ENCODE results near the gene TEC. TPM values are rescaled to one million over a fixed set of nuclear protein-coding genes. Genes with fewer than 3 reads are reported as not detected.

TEC gene
- total and polyA plus RNA-seq, 2 of the 8 experiments (the other 6 are each of a cell fraction or from before 2014, with no cell fraction given) = 0.73 to 1.8 TPM

GRCh38 chr4:48095441-48095840, 174.2 kb downstream of the TEC start:
- no peaks in the 10 kb centered on the region for H3K27me3 ChIP-seq (replicated peaks in 1 of 4; ENCODE audit: control insufficient read depth in 3 of 4, extremely low read depth in 1 of 4, insufficient read depth in 3 of 4, low read length in 3 of 4)
- H3K9me3 ChIP-seq (ENCODE audit: insufficient read depth in 2 of 2, low read depth in 1 of 2, low read length in 1 of 2) = no peaks in the 10 kb centered on the region
- H3K9ac ChIP-seq (replicated peaks in 1 of 4; ENCODE audit: extremely low read depth in 1 of 4, low read depth in 3 of 4, low read length in 3 of 4) = no peak overlapping the region
- no peaks in the 10 kb centered on the region for H3K79me2 ChIP-seq (ENCODE audit: control insufficient read depth in 1 of 2, insufficient read depth in 2 of 2, low read length in 2 of 2)
- H3K27ac ChIP-seq (ENCODE audit: low read depth, low read length) = no peak overlapping the region
- CTCF ChIA-PET (ENCODE audit: partially characterized antibody) = interaction anchor here (1.1 to 6.0 kb wide), 9 partner anchors 8 to 77 kb away, joined by 3 to 28 read pairs (median 4); no protein-coding TSS in a partner anchor
- no peak overlapping the region for H2AK5ac ChIP-seq (ENCODE audit: low read depth, low read length)
- DNase-seq (ENCODE audit: low read depth in 1 of 2, low spot score in 2 of 2) (no peak), FAIRE-seq (no peak)
- H2BK120ac ChIP-seq (replicated peaks; ENCODE audit: low read depth, low read length) = no peak overlapping the region
- H2AFZ ChIP-seq (ENCODE audit: low read length) = no peak overlapping the region
- no peak overlapping the region for H3K4ac ChIP-seq (replicated peaks; ENCODE audit: insufficient read length, low read depth, low read length)
- TF ChIP-seq, protein P1, sequence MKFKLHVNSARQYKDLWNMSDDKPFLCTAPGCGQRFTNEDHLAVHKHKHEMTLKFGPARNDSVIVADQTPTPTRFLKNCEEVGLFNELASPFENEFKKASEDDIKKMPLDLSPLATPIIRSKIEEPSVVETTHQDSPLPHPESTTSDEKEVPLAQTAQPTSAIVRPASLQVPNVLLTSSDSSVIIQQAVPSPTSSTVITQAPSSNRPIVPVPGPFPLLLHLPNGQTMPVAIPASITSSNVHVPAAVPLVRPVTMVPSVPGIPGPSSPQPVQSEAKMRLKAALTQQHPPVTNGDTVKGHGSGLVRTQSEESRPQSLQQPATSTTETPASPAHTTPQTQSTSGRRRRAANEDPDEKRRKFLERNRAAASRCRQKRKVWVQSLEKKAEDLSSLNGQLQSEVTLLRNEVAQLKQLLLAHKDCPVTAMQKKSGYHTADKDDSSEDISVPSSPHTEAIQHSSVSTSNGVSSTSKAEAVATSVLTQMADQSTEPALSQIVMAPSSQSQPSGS (IDR thresholded peaks at IDR 0.05; ENCODE audit: low read length) = no peak
- TF ChIP-seq, protein P2, sequence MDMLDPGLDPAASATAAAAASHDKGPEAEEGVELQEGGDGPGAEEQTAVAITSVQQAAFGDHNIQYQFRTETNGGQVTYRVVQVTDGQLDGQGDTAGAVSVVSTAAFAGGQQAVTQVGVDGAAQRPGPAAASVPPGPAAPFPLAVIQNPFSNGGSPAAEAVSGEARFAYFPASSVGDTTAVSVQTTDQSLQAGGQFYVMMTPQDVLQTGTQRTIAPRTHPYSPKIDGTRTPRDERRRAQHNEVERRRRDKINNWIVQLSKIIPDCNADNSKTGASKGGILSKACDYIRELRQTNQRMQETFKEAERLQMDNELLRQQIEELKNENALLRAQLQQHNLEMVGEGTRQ (IDR thresholded peaks at IDR 0.05; ENCODE audit: low read length) = no peak
- TF ChIP-seq BCL11A (IDR thresholded peaks at IDR 0.05; ENCODE audit: low read depth in 2 of 2, low read length in 2 of 2) (no peak), HDAC2 (IDR thresholded peaks at IDR 0.05; ENCODE audit: borderline replicate concordance in 1 of 2, low read depth in 2 of 2, low read length in 2 of 2) (no peak), POLR2AphosphoS5 (IDR thresholded peaks at IDR 0.05; ENCODE audit: low read depth, low read length) (no peak), TAF1 (IDR thresholded peaks at IDR 0.05; ENCODE audit: low read depth, low read length) (no peak), TCF12 (IDR thresholded peaks at IDR 0.05; ENCODE audit: low read depth, low read length) (no peak), MAFK (IDR thresholded peaks at IDR 0.05; ENCODE audit: low read depth, low read length) (no peak), BACH1 (IDR thresholded peaks at IDR 0.05; ENCODE audit: low read length) (no peak), GTF2F1 (IDR thresholded peaks at IDR 0.05; ENCODE audit: borderline replicate concordance, low read depth, low read length) (no peak), CREB1 (IDR thresholded peaks at IDR 0.05) (no peak), NRF1 (IDR thresholded peaks at IDR 0.05; ENCODE audit: low read depth, low read length) (no peak)
- no peak overlapping the region for H3K56ac ChIP-seq (replicated peaks; ENCODE audit: insufficient read length, low read depth, low read length)
- POLR2A ChIA-PET (ENCODE audit: partially characterized antibody) = no interaction called here
- H3K23ac ChIP-seq (ENCODE audit: insufficient read length) = no peak overlapping the region
- no peaks in the 10 kb centered on the region for H3K23me2 ChIP-seq (ENCODE audit: low read depth, low read length)
- no peak overlapping the region for H3K4me2 ChIP-seq (ENCODE audit: insufficient read depth in 1 of 2, low read depth in 2 of 2, low read length in 2 of 2)
- no peak overlapping the region for H4K91ac ChIP-seq (replicated peaks; ENCODE audit: insufficient read length, low read length)
- H3K36me3 ChIP-seq (ENCODE audit: control insufficient read depth in 2 of 4, insufficient read depth in 4 of 4, low read length in 3 of 4) = no peaks in the 10 kb centered on the region
- no peak overlapping the region for H2BK20ac ChIP-seq (ENCODE audit: low read length)
- no peak overlapping the region for H3K4me3 ChIP-seq (ENCODE audit: extremely low read depth in 1 of 4, insufficient read depth in 2 of 4, low read depth in 3 of 4, low read length in 4 of 4)
- no peaks in the 10 kb centered on the region for H3K79me1 ChIP-seq (ENCODE audit: low read depth, low read length)
- H3K4me1 ChIP-seq (replicated peaks in 1 of 4; ENCODE audit: control insufficient read depth in 3 of 4, insufficient read depth in 4 of 4, low read length in 3 of 4) = no peaks in the 10 kb centered on the region
- H2BK15ac ChIP-seq (ENCODE audit: low read length) = no peak overlapping the region
- H3K18ac ChIP-seq (ENCODE audit: extremely low read depth, low read length) = no peak overlapping the region
- H4K8ac ChIP-seq (ENCODE audit: extremely low read depth, insufficient read depth, low read length) = no peak overlapping the region
- no peak overlapping the region for H4K5ac ChIP-seq (ENCODE audit: insufficient read length, low read depth, low read length)
- 81% methylated on average over 2 of the region's 2 CpGs; no CpG with 5 or more reads in 1 of the 2 experiments for WGBS, 2 experiments (ENCODE audit: extremely low coverage in 1 of 2, insufficient coverage in 1 of 2, insufficient read length in 1 of 2, insufficient replicate concordance in 2 of 2, low coverage in 1 of 2, low lambda C conversion rate in 2 of 2, missing lambda C conversion rate in 1 of 2)
- H4K20me1 ChIP-seq (replicated peaks in 1 of 2; ENCODE audit: control insufficient read depth in 1 of 2, insufficient read depth in 2 of 2, low read length in 2 of 2) = no peaks in the 10 kb centered on the region
- no peak overlapping the region for H2BK12ac ChIP-seq (ENCODE audit: low read depth, low read length)
- no peak overlapping the region for H2BK5ac ChIP-seq (ENCODE audit: low read depth, low read length)
- no peak overlapping the region for H3K14ac ChIP-seq (ENCODE audit: insufficient read length)

Data from H1 (cell line).